Measurements from ENCODE around the gene INTS6.

The INTS6 gene

GRCh38 chr13:51326777-51327176, 126.1 kb downstream of the INTS6 start:
- H3K79me2 ChIP-seq (ENCODE audit: low read length) = no peaks in the 10 kb centered on the region
- no peak for DNase-seq
- H3K36me3 ChIP-seq (replicated peaks; ENCODE audit: insufficient read depth, low read length) = no peaks in the 10 kb centered on the region
- no peaks in the 10 kb centered on the region for H4K20me1 ChIP-seq (ENCODE audit: insufficient read depth, low read length)
- no peaks in the 10 kb centered on the region for H3K9me3 ChIP-seq (replicated peaks; ENCODE audit: insufficient read depth, low read length)
- H3K9ac ChIP-seq (ENCODE audit: low read length) = no peak overlapping the region
- TF ChIP-seq EZH2phosphoT487 (IDR thresholded peaks at IDR 0.05; ENCODE audit: low read length) = no peak
- TF ChIP-seq EZH2 (optimal IDR thresholded peaks at IDR 0.05; ENCODE audit: low read depth, low read length) = no peak
- H3K9me2 ChIP-seq (replicated peaks; ENCODE audit: insufficient read depth, low read length) = no peaks in the 10 kb centered on the region
- no peaks in the 10 kb centered on the region for H3K27me3 ChIP-seq (replicated peaks; ENCODE audit: insufficient read depth, low read length)
- H3K4me2 ChIP-seq (ENCODE audit: low read depth, low read length) = no peak overlapping the region
- H3K27ac ChIP-seq (ENCODE audit: low read length) = no peak overlapping the region
- no peaks in the 10 kb centered on the region for H3F3A ChIP-seq (ENCODE audit: insufficient read depth, low read length)
- no peak overlapping the region for H2AFZ ChIP-seq (ENCODE audit: low read length)
- no peak overlapping the region for H3K4me3 ChIP-seq (ENCODE audit: low read length)
- peaks cover 9% of the 10 kb centered on the region for H3K4me1 ChIP-seq (ENCODE audit: low read length)

GRCh38 chr13:51325837-51326236, 127.0 kb downstream of the INTS6 start:
- no peak overlapping the region for H3K9ac ChIP-seq (ENCODE audit: low read length)
- DNase-seq = no peak

GRCh38 chr13:51324714-51325420, 128.0 kb downstream of the INTS6 start:
- Histone ChIP-seq H3F3A (ENCODE audit: insufficient read depth, low read length) (no peaks in the 10 kb centered on the region), H3K9me2 (replicated peaks; ENCODE audit: insufficient read depth, low read length) (no peaks in the 10 kb centered on the region), H3K4me1 (ENCODE audit: low read length) (no peaks in the 10 kb centered on the region), H3K79me2 (ENCODE audit: low read length) (no peaks in the 10 kb centered on the region), H3K27me3 (replicated peaks; ENCODE audit: insufficient read depth, low read length) (no peaks in the 10 kb centered on the region), H3K27ac (ENCODE audit: low read length) (no peak overlapping the region), H3K4me2 (ENCODE audit: low read depth, low read length) (no peak overlapping the region), H3K9me3 (replicated peaks; ENCODE audit: insufficient read depth, low read length) (no peaks in the 10 kb centered on the region), H4K20me1 (ENCODE audit: insufficient read depth, low read length) (no peaks in the 10 kb centered on the region), H3K9ac (ENCODE audit: low read length) (no peak overlapping the region), H2AFZ (ENCODE audit: low read length) (no peak overlapping the region), H3K4me3 (ENCODE audit: low read length) (no peak overlapping the region), H3K36me3 (replicated peaks; ENCODE audit: insufficient read depth, low read length) (no peaks in the 10 kb centered on the region)
- no peak for DNase-seq
- TF ChIP-seq CTCF (IDR thresholded peaks at IDR 0.05; ENCODE audit: low read length) (no peak), EZH2 (optimal IDR thresholded peaks at IDR 0.05; ENCODE audit: low read depth, low read length) (no peak), EZH2phosphoT487 (IDR thresholded peaks at IDR 0.05; ENCODE audit: low read length) (no peak)

More at GRCh38 chr13:51325837-51326236, 127.0 kb downstream of the INTS6 start:
- H2AFZ ChIP-seq (ENCODE audit: low read length) = no peak overlapping the region
- H3K9me3 ChIP-seq (replicated peaks; ENCODE audit: insufficient read depth, low read length) = no peaks in the 10 kb centered on the region
- H3K4me2 ChIP-seq (ENCODE audit: low read depth, low read length) = no peak overlapping the region
- H3K27me3 ChIP-seq (replicated peaks; ENCODE audit: insufficient read depth, low read length) = no peaks in the 10 kb centered on the region
- no peak overlapping the region for H3K4me3 ChIP-seq (ENCODE audit: low read length)
- 0 out of 2 replicates have a peak, but pooled peaks cover under 1% of the 10 kb centered on the region for H3K4me1 ChIP-seq (ENCODE audit: low read length)
- no peak overlapping the region for H3K27ac ChIP-seq (ENCODE audit: low read length)
- H3K79me2 ChIP-seq (ENCODE audit: low read length) = no peaks in the 10 kb centered on the region
- H4K20me1 ChIP-seq (ENCODE audit: insufficient read depth, low read length) = no peaks in the 10 kb centered on the region
- TF ChIP-seq CTCF (IDR thresholded peaks at IDR 0.05; ENCODE audit: low read length) (no peak), EZH2phosphoT487 (IDR thresholded peaks at IDR 0.05; ENCODE audit: low read length) (no peak), EZH2 (optimal IDR thresholded peaks at IDR 0.05; ENCODE audit: low read depth, low read length) (no peak)
- H3K9me2 ChIP-seq (replicated peaks; ENCODE audit: insufficient read depth, low read length) = no peaks in the 10 kb centered on the region
- no peaks in the 10 kb centered on the region for H3F3A ChIP-seq (ENCODE audit: insufficient read depth, low read length)
- H3K36me3 ChIP-seq (replicated peaks; ENCODE audit: insufficient read depth, low read length) = no peaks in the 10 kb centered on the region
